Activated CD4-positive, alpha-beta memory T cell treated with anti-CD3 and anti-CD28 coated beads for 36 hours (primary cell): ENCODE measurements around the gene SMARCD2. TPM values are rescaled to one million over a fixed set of nuclear protein-coding genes. Genes with fewer than 3 reads are reported as not detected.
A peak's percentile ranks its signal among the peaks of the same experiment; 100 is the strongest.
"Not testable (repeated sequence)": the region's sequence is repeated elsewhere in the genome, so short reads cannot be mapped to it uniquely, and the experiment has no call there.

Experiments
- CTCF ChIA-PET: fragments of 350-600 bp; sonication (Branson Sonifier 250); formaldehyde crosslinking; loops from one replicate; lab custom pipeline; 2021; ENCODE audit warnings: antibody characterized with exemption, inconsistent platforms; lab: Charles Lee
- POLR2A ChIA-PET: fragments of 350-600 bp; sonication (Branson Sonifier 250); formaldehyde crosslinking; loops from one replicate; lab custom pipeline; 2021; ENCODE audit warnings: antibody characterized with exemption; lab: Charles Lee
- DNase-seq: peaks from one replicate; pipeline ENCODE4 v3.0.0-alpha.2; 2020
- H3K27ac Mint-ChIP-seq: one replicate; pipeline ENCODE4 v1.8.0; 2021; ENCODE audit warnings: mixed read lengths
- H3K27me3 Mint-ChIP-seq: one replicate; pipeline ENCODE4 v1.8.0; 2021; ENCODE audit warnings: mixed read lengths
- H3K36me3 Mint-ChIP-seq: one replicate; pipeline ENCODE4 v1.8.0; 2021; ENCODE audit warnings: mixed read lengths
- H3K4me1 Mint-ChIP-seq: one replicate; pipeline ENCODE4 v1.8.0; 2021; ENCODE audit warnings: low read depth, mixed read lengths
- H3K4me3 Mint-ChIP-seq: one replicate; pipeline ENCODE4 v1.8.0; 2021; ENCODE audit warnings: mild to moderate bottlenecking, mixed read lengths
- H3K9me3 Mint-ChIP-seq: one replicate; pipeline ENCODE4 v1.8.0; 2021; ENCODE audit warnings: mixed read lengths
- intact Hi-C: fragments of 100-400 bp; cut with micrococcal nuclease; formaldehyde crosslinking; loops from one replicate; pipeline ENCODE4 v1.15.1; 2023
- total RNA-seq, 2 experiments: library from RNA; stranded (reverse); gene quantifications; one replicate each; pipeline ENCODE4 v1.2.3, GENCODE V29; 2021

Gene SMARCD2
- total RNA-seq, 2 experiments from 2014 or later, result 109 to 111 TPM

- H3K4me3 Mint-ChIP-seq, H3K27me3 Mint-ChIP-seq, H3K9me3 Mint-ChIP-seq, H3K27ac Mint-ChIP-seq, H3K4me1 Mint-ChIP-seq, intact Hi-C loops, POLR2A ChIA-PET, DNase-seq: not testable (repeated sequence)
- CTCF ChIA-PET, result interaction anchor here (0.6 kb wide), 1 partner anchor 233 kb away, joined by 3 read pairs; no protein-coding TSS in a partner anchor
- peaks cover 57% of the 10 kb centered on the region for H3K36me3 Mint-ChIP-seq
Observed at GRCh38 chr17:63796375-63796774, 46.1 kb downstream of the SMARCD2 start.

- ChIA-PET CTCF (interaction anchor here (0.6 to 0.9 kb wide), 2 partner anchors 17 to 82 kb away, joined by 3 read pairs; no protein-coding TSS in a partner anchor), POLR2A (no interaction called here)
- no peaks in the 10 kb centered on the region for H3K27me3 Mint-ChIP-seq
- H3K4me3 Mint-ChIP-seq, result no peak overlapping the region
- DNase-seq, result no peak
- intact Hi-C loops, result no loop called here
- H3K4me1 Mint-ChIP-seq, result no peaks in the 10 kb centered on the region
- H3K27ac Mint-ChIP-seq, result no peak overlapping the region
- no peaks in the 10 kb centered on the region for H3K9me3 Mint-ChIP-seq
- H3K36me3 Mint-ChIP-seq, result peaks cover 42% of the 10 kb centered on the region
Observed at GRCh38 chr17:63792055-63792729, 50.3 kb downstream of the SMARCD2 start.

- H3K27me3 Mint-ChIP-seq, result no peaks in the 10 kb centered on the region
- H3K36me3 Mint-ChIP-seq, result peaks cover 30% of the 10 kb centered on the region
- intact Hi-C loops, result no loop called here
- ChIA-PET CTCF (interaction anchor here (0.9 to 1.0 kb wide), 2 partner anchors 14 to 15 kb away, joined by 3 read pairs; no protein-coding TSS in a partner anchor), POLR2A (no interaction called here)
- no peak for DNase-seq
- H3K9me3 Mint-ChIP-seq, result no peaks in the 10 kb centered on the region
- H3K4me3 Mint-ChIP-seq, result no peak overlapping the region
- peaks cover 2% of the 10 kb centered on the region for H3K4me1 Mint-ChIP-seq
- H3K27ac Mint-ChIP-seq, result no peak overlapping the region
Observed at GRCh38 chr17:63790057-63790456, 52.4 kb downstream of the SMARCD2 start.

- no peak for DNase-seq
- peaks cover 14% of the 10 kb centered on the region for H3K36me3 Mint-ChIP-seq
- no peak overlapping the region for H3K4me3 Mint-ChIP-seq
- intact Hi-C loops, result no loop called here
- no peaks in the 10 kb centered on the region for H3K9me3 Mint-ChIP-seq
- no peaks in the 10 kb centered on the region for H3K27me3 Mint-ChIP-seq
- peaks cover 25% of the 10 kb centered on the region for H3K4me1 Mint-ChIP-seq
- ChIA-PET CTCF (interaction anchor here (1.1 kb wide), 1 partner anchor 362 kb away, joined by 3 read pairs; no protein-coding TSS in a partner anchor), POLR2A (interaction anchor here (0.7 to 0.9 kb wide), 2 partner anchors 13 to 45 kb away, joined by 3 to 4 read pairs; no protein-coding TSS in a partner anchor)
- no peak overlapping the region for H3K27ac Mint-ChIP-seq
Observed at GRCh38 chr17:63786971-63787711, 55.3 kb downstream of the SMARCD2 start.

- no peak overlapping the region for H3K4me3 Mint-ChIP-seq
- H3K9me3 Mint-ChIP-seq, result no peaks in the 10 kb centered on the region
- ChIA-PET POLR2A (no interaction called here), CTCF (interaction anchor here (1.1 kb wide), 2 partner anchors 24 to 361 kb away, joined by 3 read pairs; no protein-coding TSS in a partner anchor)
- intact Hi-C loops, result no loop called here
- H3K36me3 Mint-ChIP-seq, result peaks cover 12% of the 10 kb centered on the region
- H3K27me3 Mint-ChIP-seq, result no peaks in the 10 kb centered on the region
- DNase-seq, result no peak
- H3K27ac Mint-ChIP-seq, result no peak overlapping the region
- H3K4me1 Mint-ChIP-seq, result peaks cover 28% of the 10 kb centered on the region
Observed at GRCh38 chr17:63786117-63786516, 56.4 kb downstream of the SMARCD2 start.

- intact Hi-C loops, result no loop called here
- no peaks in the 10 kb centered on the region for H3K27me3 Mint-ChIP-seq
- H3K9me3 Mint-ChIP-seq, result no peaks in the 10 kb centered on the region
- no peak for DNase-seq
- H3K4me1 Mint-ChIP-seq, result peaks cover 33% of the 10 kb centered on the region
- no peak overlapping the region for H3K27ac Mint-ChIP-seq
- ChIA-PET POLR2A (interaction anchor here (2.0 kb wide), 1 partner anchor 43 kb away, joined by 6 read pairs; the partner anchor contains the start of gene STRADA), CTCF (interaction anchor here (1.1 kb wide), 1 partner anchor 24 kb away, joined by 3 read pairs; no protein-coding TSS in a partner anchor)
- H3K36me3 Mint-ChIP-seq, result peaks cover 12% of the 10 kb centered on the region
- H3K4me3 Mint-ChIP-seq, result no peak overlapping the region
Observed at GRCh38 chr17:63785556-63785955, 56.9 kb downstream of the SMARCD2 start.

- peaks cover 17% of the 10 kb centered on the region for H3K36me3 Mint-ChIP-seq
- no peaks in the 10 kb centered on the region for H3K9me3 Mint-ChIP-seq
- H3K27me3 Mint-ChIP-seq, result no peaks in the 10 kb centered on the region
- POLR2A ChIA-PET, result interaction anchor here (0.8 to 2.9 kb wide), 3 partner anchors 9 to 60 kb away, joined by 4 to 16 read pairs (median 6); partner anchors contain the start of genes CCDC47, DDX42 and STRADA
- peak; percentile 24 for DNase-seq
- CTCF ChIA-PET, result interaction anchor here (0.6 to 1.5 kb wide), 3 partner anchors 9 to 156 kb away, joined by 3 to 4 read pairs (median 3); partner anchors contain the start of genes CCDC47 and DDX42
- peak overlapping the region; percentile 14 for H3K27ac Mint-ChIP-seq
- H3K4me3 Mint-ChIP-seq, result no peak overlapping the region
- intact Hi-C loops, result no loop called here
- H3K4me1 Mint-ChIP-seq, result peaks cover 48% of the 10 kb centered on the region
Observed at GRCh38 chr17:63783522-63783921, 59.0 kb downstream of the SMARCD2 start.

Other genes with a start within 250 kb of the SMARCD2 start
- gene TACO1, start 241.8 kb downstream of the SMARCD2 start, total RNA-seq, result 10 to 100 TPM; 28.2 to 30.4 TPM
- gene MAP3K3, start 220.3 kb downstream of the SMARCD2 start, total RNA-seq, result 10 to 100 TPM; 32.8 to 34.0 TPM
- 100 to 1,000 TPM; 146 to 150 TPM for gene LIMD2, start 142.6 kb downstream of the SMARCD2 start, total RNA-seq
- gene STRADA, start 100.9 kb downstream of the SMARCD2 start, total RNA-seq, result 10 to 100 TPM; 64.8 to 69.7 TPM
- 10 to 100 TPM; 57.6 to 60.5 TPM for gene CCDC47, start 69.1 kb downstream of the SMARCD2 start, total RNA-seq
- gene DDX42, start 68.5 kb downstream of the SMARCD2 start, total RNA-seq, result 100 to 1,000 TPM; 103 to 106 TPM
- 100 to 1,000 TPM; 165 to 171 TPM for gene PSMC5, start 15.3 kb downstream of the SMARCD2 start, total RNA-seq
- 10 to 100 TPM; 41.5 to 42.8 TPM for gene FTSJ3, start 15.0 kb downstream of the SMARCD2 start, total RNA-seq
- not detected for gene CSH2, start 31.0 kb upstream of the SMARCD2 start, total RNA-seq
- not detected for gene GH2, start 39.3 kb upstream of the SMARCD2 start, total RNA-seq
- not detected for gene CSH1, start 53.9 kb upstream of the SMARCD2 start, total RNA-seq
- not detected for gene CSHL1, start 68.6 kb upstream of the SMARCD2 start, total RNA-seq
- gene GH1, start 76.2 kb upstream of the SMARCD2 start, total RNA-seq, result under 1 TPM in 1 of 2 experiments, not detected in 1; 0.43 TPM
- gene CD79B, start 89.6 kb upstream of the SMARCD2 start, total RNA-seq, result 10 to 100 TPM; 39.1 to 40.9 TPM
- gene SCN4A, start 130.2 kb upstream of the SMARCD2 start, total RNA-seq, result under 1 TPM; 0.33 to 0.75 TPM
- gene PRR29, start 155.7 kb upstream of the SMARCD2 start, total RNA-seq, result 1 to 10 TPM; 2.0 to 3.4 TPM
- gene ICAM2, start 177.9 kb upstream of the SMARCD2 start, total RNA-seq, result 10 to 100 TPM; 65.0 to 66.7 TPM